MV-4-11 (cell line): Measurements from ENCODE around the gene TMC6.
"Not testable (repeated sequence)": the region's sequence is repeated elsewhere in the genome, so short reads cannot be mapped to it uniquely, and the experiment has no call there.

Source experiments
- DNase-seq: peaks from one replicate; lab custom pipeline; 2025; lab: John Stamatoyannopoulos, UW

Gene TMC6

GRCh38 chr17:78159575-78160158 is 31.1 kb upstream of the TMC6 start:
- peak; percentile 63 for DNase-seq

- peak; percentile 82 for DNase-seq
Measured at GRCh38 chr17:78154903-78155811, 26.6 kb upstream of the TMC6 start.

DNA sequence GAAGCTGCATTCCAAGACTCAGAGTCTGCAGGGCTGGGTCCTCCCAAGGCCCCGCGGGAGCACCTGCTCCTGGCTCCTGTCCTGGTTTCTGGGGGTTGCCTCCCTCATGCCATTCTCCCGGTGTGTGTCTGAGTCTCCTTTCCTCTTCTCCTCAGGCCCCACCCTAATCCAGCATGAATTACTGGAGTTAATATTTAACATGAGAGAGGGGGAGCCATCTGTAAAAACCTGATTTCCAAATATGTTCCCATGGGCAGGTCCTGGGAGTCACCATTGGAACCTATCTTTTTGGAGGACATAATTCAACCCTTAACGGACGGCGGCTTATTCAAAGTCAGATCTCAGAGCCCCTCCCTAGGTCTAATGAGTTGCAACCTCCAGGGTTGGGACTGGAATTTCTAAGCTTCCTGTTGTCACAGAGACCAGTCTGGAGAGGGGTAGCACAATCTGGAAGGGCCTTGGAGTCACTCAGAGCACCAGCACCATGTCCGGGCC is 23.0 kb upstream of the TMC6 start:
- no peak for DNase-seq

DNA sequence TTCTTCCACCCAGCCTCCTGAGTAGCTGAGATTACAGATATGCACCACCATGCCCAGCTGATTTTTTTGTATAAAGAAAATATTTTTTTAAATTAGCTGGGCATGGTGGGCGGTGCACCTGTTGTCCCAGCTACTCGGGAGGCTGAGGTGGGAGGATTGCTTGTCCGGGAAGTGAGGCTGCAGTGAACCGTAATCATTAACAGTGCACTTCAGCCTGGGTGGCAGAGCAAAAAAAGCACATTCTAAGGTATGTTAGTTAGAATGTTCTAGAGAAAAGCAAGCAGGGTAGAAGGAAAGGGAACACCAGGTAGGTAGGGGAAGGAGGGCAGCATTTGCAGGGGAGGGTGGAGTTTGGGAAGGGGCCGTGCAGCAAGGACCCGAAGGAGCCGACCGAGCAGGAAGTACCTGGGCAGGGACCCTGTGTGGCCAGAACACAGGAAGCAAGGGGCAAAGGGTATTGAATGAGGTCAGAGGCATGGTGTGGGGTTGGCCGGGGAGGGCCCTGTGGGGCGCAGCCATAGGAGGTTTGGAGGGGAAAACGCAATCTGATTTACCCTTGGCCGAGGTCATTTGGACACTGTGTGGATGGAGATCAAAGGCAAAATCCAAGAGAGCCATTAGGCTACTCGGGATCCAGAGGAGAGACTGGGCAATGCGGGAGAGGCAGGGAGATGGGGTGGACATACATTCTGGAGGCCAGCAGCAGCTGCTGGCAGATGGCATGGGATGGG is 19.9 kb upstream of the TMC6 start:
- no peak for DNase-seq

GRCh38 chr17:78147315-78147998 is 18.9 kb upstream of the TMC6 start:
- DNase-seq = no peak

DNA sequence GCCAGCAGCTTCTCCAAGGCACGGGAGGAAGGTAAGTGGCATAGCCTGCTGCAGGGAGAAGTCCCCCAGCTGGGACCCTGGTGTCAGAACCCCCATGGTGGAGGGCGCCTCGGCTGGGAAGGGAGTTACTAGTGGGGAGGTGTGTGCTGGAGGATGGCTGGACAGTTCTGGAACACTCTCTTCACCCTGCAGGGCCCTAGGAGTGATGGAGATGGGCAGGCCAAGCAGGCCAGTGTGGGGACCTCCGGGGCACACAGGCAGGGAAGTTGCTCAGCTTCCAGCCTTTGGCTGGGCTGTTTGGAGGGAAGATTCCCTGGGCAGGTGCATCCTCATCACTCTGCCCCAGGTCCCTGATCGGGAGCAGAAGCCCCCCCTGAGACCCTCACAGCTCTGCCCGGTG is 18.3 kb upstream of the TMC6 start:
- no peak for DNase-seq

DNA sequence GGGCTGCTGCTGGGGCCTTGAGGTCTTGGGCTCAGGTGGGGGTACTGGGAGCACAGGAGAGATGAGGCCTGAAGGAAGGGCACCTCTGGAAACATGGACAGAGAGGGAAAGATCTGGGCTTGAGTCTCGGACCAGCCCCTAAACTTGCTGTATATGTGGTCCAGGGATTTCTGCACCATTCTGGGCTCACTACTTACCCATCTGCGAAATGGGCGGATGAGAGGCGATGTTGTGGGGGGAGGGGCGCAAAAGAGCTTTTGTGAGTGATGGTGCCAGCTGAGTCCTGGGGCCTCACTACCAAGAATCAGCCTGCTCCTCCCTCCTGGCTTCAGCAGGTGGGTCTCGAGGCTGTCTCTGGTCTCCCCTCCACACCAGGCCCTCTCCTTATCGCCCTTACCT is 17.9 kb upstream of the TMC6 start:
- DNase-seq = no peak

GRCh38 chr17:78144736-78145641 is 16.4 kb upstream of the TMC6 start:
- DNase-seq = no peak

GRCh38 chr17:78144147-78144719 is 15.7 kb upstream of the TMC6 start:
- peak; percentile 98 for DNase-seq

GRCh38 chr17:78143214-78144146 is 14.9 kb upstream of the TMC6 start:
- DNase-seq = no peak

- DNase-seq = no peak
Measured at GRCh38 chr17:78142119-78142861, 13.7 kb upstream of the TMC6 start.

GRCh38 chr17:78141437-78142118 is 13.0 kb upstream of the TMC6 start:
- DNase-seq = no peak

DNA sequence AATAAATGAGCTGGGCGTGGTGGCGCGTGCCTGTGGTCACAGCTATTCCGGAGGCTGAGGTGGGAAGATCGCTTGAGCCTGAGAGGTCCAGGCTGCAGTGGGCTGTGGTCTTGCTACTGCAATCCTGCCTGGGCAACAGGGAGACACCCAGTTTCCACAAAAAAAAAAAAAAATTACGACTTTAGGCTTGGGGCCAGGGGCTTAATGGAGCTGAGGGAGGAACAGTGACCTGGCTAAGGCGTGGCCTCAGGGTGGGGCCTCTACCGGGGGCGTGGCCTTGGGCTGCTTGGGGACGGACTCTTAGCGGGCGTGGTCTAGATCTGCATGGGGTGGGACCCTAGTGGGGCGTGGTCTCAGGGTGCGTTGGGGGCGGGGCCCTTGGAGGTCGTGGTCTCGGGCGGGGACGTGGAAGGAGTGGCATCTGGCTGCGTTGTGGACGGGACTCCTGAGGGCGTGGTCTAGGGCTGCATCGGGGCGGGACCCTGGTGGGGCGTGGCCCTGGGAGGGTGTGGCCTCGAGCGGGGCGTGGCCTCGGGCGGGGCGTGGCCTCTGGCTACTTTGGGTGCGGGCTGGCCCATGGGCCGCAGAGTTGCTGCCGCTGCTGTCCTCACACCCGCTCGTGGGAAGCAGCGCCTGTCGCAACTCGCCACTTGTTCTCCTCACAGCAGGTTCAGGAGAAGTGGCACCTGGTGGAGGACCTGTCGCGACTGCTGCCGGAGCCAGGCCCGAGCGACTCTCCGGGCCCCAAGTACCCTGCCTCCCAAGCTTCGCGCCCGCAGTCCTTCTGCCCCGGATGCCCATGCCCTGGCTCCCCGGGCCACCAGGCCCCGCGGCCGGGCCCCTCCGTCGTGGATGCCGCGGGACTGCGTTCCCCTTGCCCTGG is 11.9 kb upstream of the TMC6 start:
- DNase-seq = peak; percentile 95

DNA sequence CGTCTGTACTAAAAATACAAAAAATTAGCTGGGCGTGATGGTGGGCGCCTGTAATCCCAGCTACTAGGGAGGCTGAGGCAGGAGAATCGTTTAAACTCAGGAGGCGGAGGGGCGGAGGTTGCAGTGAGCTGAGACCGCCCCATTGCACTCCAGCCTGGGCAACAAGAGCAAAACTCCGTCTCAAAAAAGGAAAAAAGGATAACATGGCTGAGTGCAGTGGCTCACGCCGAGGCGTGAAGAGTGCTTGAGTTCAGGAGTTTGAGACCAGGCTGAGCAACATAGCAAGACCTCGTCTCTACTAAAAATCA is 11.3 kb upstream of the TMC6 start:
- DNase-seq = not testable (repeated sequence)

DNA sequence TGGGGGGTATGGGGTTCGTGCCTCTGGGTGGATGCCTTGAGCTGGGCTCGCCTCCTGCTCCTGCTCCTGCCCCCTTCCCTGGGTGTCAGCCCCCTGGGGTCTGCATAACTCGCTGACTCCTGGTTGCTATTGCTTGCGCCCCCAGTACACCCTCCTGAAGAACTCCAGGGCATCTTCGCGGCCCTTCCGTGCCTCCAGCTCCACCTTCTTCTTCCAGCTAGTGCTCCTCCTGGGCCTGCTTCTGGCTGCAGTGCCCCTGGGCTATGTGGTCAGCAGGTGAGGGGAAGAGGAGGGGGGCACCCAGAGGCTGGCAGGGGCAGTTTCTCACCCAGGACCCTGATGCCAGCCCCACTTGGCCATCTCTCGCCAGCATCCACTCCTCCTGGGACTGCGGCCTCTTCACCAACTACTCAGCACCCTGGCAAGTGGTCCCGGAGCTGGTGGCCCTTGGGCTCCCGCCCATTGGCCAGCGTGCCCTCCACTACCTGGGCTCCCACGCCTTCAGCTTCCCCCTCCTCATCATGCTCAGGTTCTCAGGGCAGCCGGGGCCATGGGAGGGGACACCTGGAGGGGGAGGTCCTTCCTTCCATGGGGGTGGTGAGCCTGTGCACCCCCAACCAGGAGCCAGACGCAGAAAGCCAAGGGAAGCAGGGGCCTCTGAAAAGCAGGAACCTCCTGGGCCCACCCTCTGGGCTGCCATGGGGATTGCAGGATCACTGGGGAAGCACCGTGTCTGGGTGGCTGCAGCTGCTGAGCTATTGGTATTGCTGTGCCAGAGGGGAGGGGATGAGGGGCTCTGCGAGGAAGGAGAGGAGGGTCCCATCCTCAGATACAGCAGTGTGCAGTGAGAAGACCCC is 9.9 kb upstream of the TMC6 start:
- DNase-seq = no peak
